Activated CD4-positive, alpha-beta memory T cell treated with anti-CD3 and anti-CD28 coated beads, Interleukin-2, amount 10 ng/mL, durations not matched to agents 7 days and 5 days (primary cell): ENCODE measurements around the gene DESI2. TPM values are rescaled to one million over a fixed set of nuclear protein-coding genes. Genes with fewer than 3 reads are reported as not detected.
A peak's percentile ranks its signal among the peaks of the same experiment; 100 is the strongest.
"Not testable (repeated sequence)": the region's sequence is repeated elsewhere in the genome, so short reads cannot be mapped to it uniquely, and the experiment has no call there.

ENCODE experiments used
- CTCF ChIA-PET: fragments of 350-600 bp; sonication (Branson Sonifier 250); formaldehyde crosslinking; loops from one replicate; lab custom pipeline; 2021; ENCODE audit warnings: antibody characterized with exemption, inconsistent platforms; lab: Charles Lee
- POLR2A ChIA-PET: fragments of 350-600 bp; sonication (Branson Sonifier 250); formaldehyde crosslinking; loops from one replicate; lab custom pipeline; 2021; ENCODE audit warnings: antibody characterized with exemption; lab: Charles Lee
- DNase-seq: peaks from one replicate; pipeline ENCODE4 v3.0.0-alpha.2; 2020
- H3K27ac Mint-ChIP-seq: one replicate; pipeline ENCODE4 v1.8.0; 2021; ENCODE audit warnings: mild to moderate bottlenecking, mixed read lengths
- H3K27me3 Mint-ChIP-seq: one replicate; pipeline ENCODE4 v1.8.0; 2021; ENCODE audit warnings: mixed read lengths
- H3K36me3 Mint-ChIP-seq: one replicate; pipeline ENCODE4 v1.8.0; 2021; ENCODE audit warnings: low read depth, mixed read lengths
- H3K4me1 Mint-ChIP-seq: one replicate; pipeline ENCODE4 v1.8.0; 2021; ENCODE audit warnings: mixed read lengths
- H3K4me3 Mint-ChIP-seq: one replicate; pipeline ENCODE4 v1.8.0; 2021; ENCODE audit warnings: mild to moderate bottlenecking, mixed read lengths
- H3K9me3 Mint-ChIP-seq: one replicate; pipeline ENCODE4 v1.8.0; 2021; ENCODE audit warnings: mixed read lengths
- total RNA-seq, 2 experiments: library from RNA; stranded (reverse); gene quantifications; one replicate each; pipeline ENCODE4 v1.2.3, GENCODE V29; 2021

DESI2 gene
- total RNA-seq, 2 experiments from 2014 or later = 26.6 to 31.4 TPM

DNA sequence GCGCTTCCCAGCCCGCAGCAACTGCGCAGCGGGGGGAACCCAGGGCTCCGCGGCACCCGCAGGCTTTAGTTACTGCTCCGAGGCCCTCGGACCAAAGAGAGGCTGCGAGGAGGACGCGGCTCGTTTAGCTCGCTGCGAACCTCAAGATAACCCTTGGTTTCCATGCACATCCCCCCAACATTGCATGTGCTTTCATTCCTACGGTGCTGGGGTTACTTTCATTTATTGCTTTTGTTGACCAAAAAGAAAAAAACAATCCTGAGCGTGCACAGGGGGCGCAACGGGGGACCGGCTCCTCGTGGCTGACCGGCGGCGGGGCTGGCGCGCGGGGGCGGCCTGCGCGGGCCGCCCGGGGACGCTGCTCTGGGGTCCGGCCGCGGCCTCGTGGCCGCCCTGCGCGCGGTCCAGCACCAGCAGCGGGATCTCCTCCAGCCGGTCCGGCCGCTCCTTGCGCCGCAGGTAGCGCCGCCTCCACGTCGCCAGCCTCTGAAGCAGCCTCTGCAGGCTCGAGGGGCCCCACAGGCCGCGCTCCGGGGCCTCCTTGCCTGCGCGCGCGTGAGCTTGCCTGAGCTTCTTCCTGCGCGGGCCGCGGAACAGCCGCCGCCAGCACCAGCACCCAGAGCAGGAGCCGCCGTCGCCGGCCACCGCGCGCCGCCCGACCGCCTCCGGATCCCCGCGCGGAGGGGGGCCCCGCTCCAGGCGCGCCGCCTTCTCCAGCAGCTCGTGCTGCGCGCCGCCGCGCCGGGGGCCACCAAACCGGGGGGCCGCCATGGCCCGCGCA lies 77.4 kb downstream of the DESI2 start:
- Mint-ChIP-seq H3K9me3 (peaks cover 2% of the 10 kb centered on the region), H3K36me3 (no peaks in the 10 kb centered on the region), H3K4me3 (peak overlapping the region; percentile 75), H3K27ac (no peak overlapping the region), H3K27me3 (peaks cover 54% of the 10 kb centered on the region), H3K4me1 (peaks cover 14% of the 10 kb centered on the region)
- ChIA-PET POLR2A (interaction anchor here (0.6 to 0.9 kb wide), 3 partner anchors 28 to 134 kb away, joined by 3 read pairs; partner anchors contain the start of gene HNRNPU), CTCF (interaction anchor here (1.8 kb wide), 1 partner anchor 18 kb away, joined by 7 read pairs; no protein-coding TSS in a partner anchor)
- peak; percentile 34 for DNase-seq

DNA sequence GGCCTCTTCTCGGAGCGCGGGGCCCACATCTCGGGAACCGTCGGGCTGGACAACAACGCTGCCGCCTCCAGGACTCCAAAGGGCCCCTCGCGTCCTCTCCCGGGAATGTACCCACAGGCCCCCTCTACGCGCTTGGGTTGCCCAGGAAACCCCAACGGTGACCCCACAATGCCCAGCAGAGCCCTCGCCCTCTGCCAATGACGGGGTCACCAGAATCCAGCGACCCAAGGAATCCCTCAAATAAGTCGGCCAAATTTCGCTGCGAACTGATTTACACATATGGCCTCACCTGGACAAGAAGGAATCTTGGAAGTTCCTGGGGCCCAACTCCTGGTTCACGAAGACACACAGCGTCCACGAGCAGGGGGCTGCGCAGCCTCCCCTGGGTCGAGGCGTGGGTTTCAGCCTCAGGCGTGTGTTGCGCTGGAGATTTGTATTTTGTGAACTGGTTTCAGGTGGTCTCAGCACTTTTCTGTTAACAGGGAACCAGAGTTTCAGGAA lies 78.1 kb downstream of the DESI2 start:
- CTCF ChIA-PET = interaction anchor here (1.8 kb wide), 1 partner anchor 18 kb away, joined by 7 read pairs; no protein-coding TSS in a partner anchor
- Mint-ChIP-seq H3K4me3 (peak overlapping the region; percentile 58), H3K4me1 (peaks cover 17% of the 10 kb centered on the region), H3K36me3 (peaks cover 3% of the 10 kb centered on the region), H3K27ac (no peak overlapping the region), H3K9me3 (peaks cover 4% of the 10 kb centered on the region), H3K27me3 (peaks cover 53% of the 10 kb centered on the region)
- POLR2A ChIA-PET = no interaction called here
- DNase-seq = no peak

DNA sequence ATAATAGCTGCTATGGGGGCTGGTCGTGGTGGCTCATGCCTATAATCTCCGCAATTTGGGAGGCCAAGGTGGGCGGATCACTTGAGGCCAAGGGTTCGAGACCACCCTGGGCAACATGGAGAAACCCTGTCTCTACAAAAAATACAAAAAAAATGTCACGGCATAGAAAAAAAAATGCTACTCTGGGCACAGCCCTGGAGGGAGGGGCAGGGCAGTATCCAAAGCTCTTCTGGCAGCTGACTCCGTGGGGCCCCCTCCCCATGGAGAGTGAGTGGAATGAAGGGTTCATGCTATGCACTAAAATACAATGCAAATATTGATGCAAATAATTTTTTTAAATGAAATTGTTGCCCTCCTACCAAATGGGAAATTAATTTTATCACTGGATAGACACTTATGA lies 78.7 kb downstream of the DESI2 start:
- Mint-ChIP-seq H3K9me3 (peaks cover 4% of the 10 kb centered on the region), H3K27me3 (peaks cover 48% of the 10 kb centered on the region), H3K27ac (no peak overlapping the region), H3K4me1 (peaks cover 19% of the 10 kb centered on the region), H3K4me3 (no peak overlapping the region), H3K36me3 (peaks cover 5% of the 10 kb centered on the region)
- CTCF ChIA-PET = no interaction called here
- no peak for DNase-seq
- POLR2A ChIA-PET = no interaction called here

DNA sequence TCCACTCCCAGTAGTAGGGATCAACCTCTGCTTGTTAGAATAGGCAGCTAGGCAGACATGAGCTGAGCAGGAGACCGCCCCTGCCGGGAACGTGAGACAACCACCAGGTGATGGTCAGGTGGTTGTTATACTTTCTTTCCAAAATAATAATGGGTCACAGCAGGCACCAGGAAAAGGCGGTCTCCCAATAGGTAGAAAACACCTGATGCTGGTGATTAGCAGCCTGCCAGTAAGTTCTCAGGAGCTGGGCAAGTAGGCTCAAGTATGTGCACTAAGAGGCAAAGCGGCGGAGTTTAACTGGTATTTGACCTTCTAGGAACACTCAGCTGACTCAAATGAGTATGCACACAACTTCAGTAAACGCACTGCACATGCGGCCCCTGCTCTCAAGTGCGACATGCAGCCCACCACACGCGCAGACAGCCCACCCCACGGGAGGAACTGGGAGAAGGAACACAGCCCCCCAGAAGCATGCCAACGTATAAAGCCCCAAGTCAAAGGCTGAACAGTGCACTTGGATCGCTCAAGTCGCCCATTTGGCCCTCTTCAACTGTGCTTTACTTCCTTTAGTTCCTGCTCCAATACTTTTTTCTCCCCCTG lies 80.0 kb downstream of the DESI2 start:
- no peak for DNase-seq
- CTCF ChIA-PET = no interaction called here
- H3K9me3 Mint-ChIP-seq = peaks cover 4% of the 10 kb centered on the region
- H3K4me1 Mint-ChIP-seq = peaks cover 19% of the 10 kb centered on the region
- POLR2A ChIA-PET = no interaction called here
- H3K27ac Mint-ChIP-seq = no peak overlapping the region
- H3K36me3 Mint-ChIP-seq = peaks cover 5% of the 10 kb centered on the region
- no peak overlapping the region for H3K4me3 Mint-ChIP-seq
- peaks cover 41% of the 10 kb centered on the region for H3K27me3 Mint-ChIP-seq

DNA sequence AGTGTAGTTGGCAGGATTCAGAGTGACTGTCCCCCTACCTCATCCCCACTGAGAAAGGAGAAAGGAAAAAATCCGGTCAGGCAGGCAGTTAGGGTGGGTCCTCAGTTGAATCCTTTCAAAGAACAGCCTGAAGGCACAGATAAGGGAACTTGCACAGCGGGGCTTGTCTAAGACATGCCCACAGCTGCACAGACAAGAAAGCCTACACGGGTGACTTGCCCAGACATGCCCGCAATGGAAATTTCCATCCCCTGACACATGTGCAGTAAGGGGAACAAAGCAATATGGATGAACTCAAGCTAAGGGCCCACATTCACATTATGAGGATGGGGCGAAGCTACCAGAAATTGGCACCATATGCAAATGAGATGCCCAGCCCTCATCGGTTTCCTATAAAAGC lies 82.5 kb downstream of the DESI2 start:
- H3K9me3 Mint-ChIP-seq = peaks cover 4% of the 10 kb centered on the region
- H3K27me3 Mint-ChIP-seq = peaks cover 25% of the 10 kb centered on the region
- peaks cover 5% of the 10 kb centered on the region for H3K36me3 Mint-ChIP-seq
- POLR2A ChIA-PET = no interaction called here
- no peak overlapping the region for H3K4me3 Mint-ChIP-seq
- no peak for DNase-seq
- CTCF ChIA-PET = no interaction called here
- H3K4me1 Mint-ChIP-seq = peaks cover 8% of the 10 kb centered on the region
- H3K27ac Mint-ChIP-seq = no peak overlapping the region

GRCh38 chr1:244735876-244736561 lies 83.1 kb downstream of the DESI2 start:
- Mint-ChIP-seq H3K4me1 (peaks cover 7% of the 10 kb centered on the region), H3K4me3 (no peak overlapping the region), H3K36me3 (peaks cover 5% of the 10 kb centered on the region), H3K27ac (no peak overlapping the region), H3K27me3 (peaks cover 23% of the 10 kb centered on the region), H3K9me3 (peaks cover 4% of the 10 kb centered on the region)
- ChIA-PET POLR2A (interaction anchor here (1.0 kb wide), 1 partner anchor 233 kb away, joined by 4 read pairs; a partner anchor contains a TSS), CTCF (no interaction called here)
- no peak for DNase-seq

- H3K4me3 Mint-ChIP-seq, H3K27ac Mint-ChIP-seq, POLR2A ChIA-PET, H3K27me3 Mint-ChIP-seq, H3K4me1 Mint-ChIP-seq, H3K9me3 Mint-ChIP-seq, H3K36me3 Mint-ChIP-seq, DNase-seq: not testable (repeated sequence)
- CTCF ChIA-PET = interaction anchor here (1.1 kb wide), 1 partner anchor 24 kb away, joined by 3 read pairs; no protein-coding TSS in a partner anchor
Observed at GRCh38 chr1:244739140-244739539, 86.2 kb downstream of the DESI2 start.

- DNase-seq, H3K27ac Mint-ChIP-seq, H3K27me3 Mint-ChIP-seq, H3K36me3 Mint-ChIP-seq, H3K9me3 Mint-ChIP-seq, H3K4me1 Mint-ChIP-seq, H3K4me3 Mint-ChIP-seq, POLR2A ChIA-PET: not testable (repeated sequence)
- CTCF ChIA-PET = interaction anchor here (1.1 kb wide), 1 partner anchor 23 kb away, joined by 3 read pairs; no protein-coding TSS in a partner anchor
Observed at GRCh38 chr1:244740027-244740617, 87.2 kb downstream of the DESI2 start.

GRCh38 chr1:244741692-244742091 lies 88.8 kb downstream of the DESI2 start:
- no peak overlapping the region for H3K4me3 Mint-ChIP-seq
- ChIA-PET CTCF (no interaction called here), POLR2A (no interaction called here)
- no peak for DNase-seq
- no peaks in the 10 kb centered on the region for H3K9me3 Mint-ChIP-seq
- H3K27me3 Mint-ChIP-seq = peaks cover 4% of the 10 kb centered on the region
- H3K27ac Mint-ChIP-seq = no peak overlapping the region
- no peaks in the 10 kb centered on the region for H3K36me3 Mint-ChIP-seq
- H3K4me1 Mint-ChIP-seq = no peaks in the 10 kb centered on the region

DNA sequence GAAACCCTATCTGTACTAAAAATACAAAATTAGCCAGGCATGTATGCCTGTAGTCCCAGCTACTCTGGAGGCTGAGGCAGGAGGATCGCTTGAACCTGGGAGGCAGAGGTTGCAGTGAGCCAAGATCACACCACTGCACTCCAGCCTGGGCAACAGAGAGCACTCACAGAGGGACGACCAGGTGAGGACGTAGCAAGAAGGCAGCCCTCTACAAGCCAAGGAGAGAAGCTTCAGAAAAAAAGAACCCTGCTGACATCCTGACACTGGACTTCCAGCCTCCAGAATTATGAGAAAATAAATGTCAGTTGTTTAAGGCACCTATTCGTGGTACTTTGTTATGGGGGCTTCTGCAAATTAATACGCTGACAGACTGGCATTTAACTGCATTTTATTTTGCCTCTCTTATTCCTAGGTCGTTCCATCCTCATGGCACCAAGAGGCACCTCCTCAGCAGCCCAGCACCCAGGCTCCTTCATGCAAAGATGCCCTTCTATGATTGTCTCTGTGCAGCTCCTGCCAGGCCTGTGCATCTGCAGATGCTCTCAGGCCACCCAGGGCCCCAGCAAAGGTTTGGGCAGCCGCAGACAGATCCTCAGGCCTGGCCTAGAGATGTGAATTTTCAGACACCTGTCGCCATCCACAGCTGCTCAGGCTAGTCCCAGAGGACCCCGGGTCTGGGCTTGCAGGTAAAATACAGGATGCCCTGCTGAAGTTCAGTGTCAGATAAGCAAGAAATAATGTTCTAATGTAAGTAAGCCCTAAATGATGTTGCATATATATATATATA lies 96.5 kb downstream of the DESI2 start:
- ChIA-PET POLR2A (no interaction called here), CTCF (no interaction called here)
- DNase-seq = no peak
- Mint-ChIP-seq H3K4me1 (no peaks in the 10 kb centered on the region), H3K4me3 (no peak overlapping the region), H3K36me3 (no peaks in the 10 kb centered on the region), H3K9me3 (no peaks in the 10 kb centered on the region), H3K27me3 (no peaks in the 10 kb centered on the region), H3K27ac (no peak overlapping the region)

DNA sequence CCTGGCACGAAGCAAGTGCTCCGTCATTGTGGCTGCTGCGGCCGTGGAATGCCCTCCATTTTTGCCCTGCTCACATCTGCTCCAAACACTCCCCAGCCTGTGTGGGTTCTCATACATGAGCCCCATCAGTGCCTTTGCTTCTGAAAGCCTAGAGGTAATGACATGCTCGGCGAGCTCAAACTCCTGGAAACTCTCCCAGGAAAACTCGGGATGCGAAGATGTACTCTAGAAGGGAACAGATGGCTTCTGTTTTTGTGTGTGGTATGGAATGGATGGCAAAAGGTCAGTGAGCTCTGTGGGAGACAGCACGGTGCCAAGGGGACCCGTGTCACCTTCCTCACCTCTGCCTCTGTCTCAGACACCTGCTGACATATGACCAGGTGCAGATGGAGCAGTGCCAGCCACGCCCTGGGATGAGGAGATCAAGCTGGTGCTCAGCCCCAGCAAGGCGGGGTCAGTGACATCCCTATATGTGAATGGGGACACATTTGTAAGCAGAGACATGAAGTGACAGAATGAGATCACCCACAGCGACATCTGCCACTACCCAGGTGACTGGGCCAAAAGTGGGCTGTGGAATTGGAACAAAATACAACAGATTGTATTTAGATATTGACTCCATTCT lies 98.5 kb downstream of the DESI2 start:
- Mint-ChIP-seq H3K9me3 (no peaks in the 10 kb centered on the region), H3K4me3 (no peak overlapping the region), H3K4me1 (no peaks in the 10 kb centered on the region), H3K27ac (no peak overlapping the region), H3K36me3 (no peaks in the 10 kb centered on the region), H3K27me3 (no peaks in the 10 kb centered on the region)
- CTCF ChIA-PET = no interaction called here
- POLR2A ChIA-PET = no interaction called here
- DNase-seq = no peak

DNA sequence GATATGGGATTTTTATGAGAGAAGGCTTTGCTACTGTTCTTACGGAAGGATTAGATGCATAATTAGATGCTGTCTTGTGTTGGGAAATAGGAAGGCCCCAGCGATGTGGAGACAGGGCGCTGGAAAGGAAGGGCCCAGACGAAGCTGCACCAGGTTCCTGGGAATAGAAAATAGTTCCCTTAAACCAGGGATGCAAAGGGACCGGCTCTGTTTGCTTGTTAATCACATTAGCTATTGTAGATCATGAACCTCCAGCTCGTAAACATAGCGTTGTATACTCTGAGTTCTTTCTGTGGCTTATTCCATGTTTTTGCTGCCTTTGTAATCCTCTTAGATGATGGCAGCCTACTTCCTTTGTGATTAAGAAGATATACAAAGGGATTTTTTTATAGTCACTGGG lies 102.7 kb downstream of the DESI2 start:
- Mint-ChIP-seq H3K36me3 (no peaks in the 10 kb centered on the region), H3K4me3 (no peak overlapping the region), H3K4me1 (no peaks in the 10 kb centered on the region), H3K27me3 (no peaks in the 10 kb centered on the region), H3K27ac (no peak overlapping the region), H3K9me3 (no peaks in the 10 kb centered on the region)
- no peak for DNase-seq
- POLR2A ChIA-PET = no interaction called here
- CTCF ChIA-PET = interaction anchor here (1.5 kb wide), 1 partner anchor 104 kb away, joined by 3 read pairs; no protein-coding TSS in a partner anchor
